Gastrocnemius medialis (tissue), 4 donors: ENCODE results near the gene AMIGO1. TPM values are rescaled to one million over a fixed set of nuclear protein-coding genes. Genes with fewer than 3 reads are reported as not detected.
A peak's percentile ranks its signal among the peaks of the same experiment; 100 is the strongest.

Experiments used
- ATAC-seq, 2 donors: fragments of 150-250 bp; one replicate each; pipeline ENCODE4 v1.9.1; 2016
- DNase-seq, 2 donors: peaks; one replicate each; pipeline ENCODE4 v3.0.0-alpha.2; 2019
- H3K27ac ChIP-seq, 4 donors: fragments of 200-600 bp; sonication (generic); 1 replicate in 1 of 4; 2 replicates in 3 of 4; pipeline ENCODE4 v1.5.1; 2016 to 2018; ENCODE audit warnings: mild to moderate bottlenecking in 2 of 4, moderate library complexity in 1 of 4
- H3K27me3 ChIP-seq, 3 donors: fragments of 200-600 bp; sonication (generic) in 2 of 3; 1 replicate in 1 of 3; 2 replicates in 2 of 3; pipeline versions ENCODE4 v1.5.1 to v1.6.0; 2016 to 2019; ENCODE audit warnings: mild to moderate bottlenecking in 1 of 3, moderate library complexity in 1 of 3
- H3K36me3 ChIP-seq, 2 donors: fragments of 200-600 bp; sonication (generic) in 1 of 2; one replicate each; pipeline ENCODE4 v1.5.1; 2017 to 2018
- H3K4me1 ChIP-seq, 2 donors: fragments of 200-600 bp; sonication (generic) in 1 of 2; one replicate each; pipeline ENCODE4 v1.5.1; 2016 to 2017; ENCODE audit warnings: mild to moderate bottlenecking in 2 of 2
- H3K4me3 ChIP-seq, 4 donors: fragments of 200-600 bp; sonication (generic) in 3 of 4; 1 replicate in 1 of 4; 2 replicates in 3 of 4; pipeline ENCODE4 v1.5.1; 2016 to 2019; ENCODE audit warnings: mild to moderate bottlenecking in 2 of 4
- H3K9me3 ChIP-seq, 3 donors: fragments of 200-600 bp; sonication (generic) in 2 of 3; 1 replicate in 1 of 3; 2 replicates in 2 of 3; pipeline ENCODE4 v1.5.1; 2016 to 2019
- POLR2A ChIP-seq, 2 donors: fragments of 450-650 bp; IDR thresholded peaks; one replicate each; pipeline ENCODE4 v1.6.1; 2017; ENCODE audit warnings: antibody characterized with exemption in 2 of 2, mild to moderate bottlenecking in 2 of 2, moderate library complexity in 2 of 2
- in situ Hi-C, 4 donors: fragments of 200-750 bp; cut with MboI; loops; one replicate each; pipeline versions ENCODE4 v1.15.0 to v1.8.0; 2017; ENCODE audit warnings: low sequenced_read_pairs in 4 of 4
- intact Hi-C: fragments of 100-400 bp; cut with DNase I; formaldehyde crosslinking; loops from one replicate; pipeline ENCODE4 v1.15.1; 2023; ENCODE audit warnings: low total_unique reads
- total RNA-seq, 4 donors: library from RNA; depleted of rRNA; stranded (reverse); fragments of >200 nt; gene quantifications; one replicate each; pipeline versions ENCODE4 v1.1.0 to v1.2.3, GENCODE V29; 2016
- TF ChIP-seq, protein P1 (sequence below), 5 experiments: fragments of 450-650 bp in 3 of 5; fragments of 200-600 bp in 2 of 5; sonication (generic) in 2 of 5; IDR thresholded peaks in 4 of 5; conservative IDR thresholded peaks in 1 of 5; 1 replicate in 4 of 5; 2 replicates in 1 of 5; pipeline ENCODE4 v1.5.1; 2016 to 2019; ENCODE audit warnings: antibody characterized with exemption in 5 of 5, mild to moderate bottlenecking in 3 of 5, moderate library complexity in 3 of 5

AMIGO1 gene
- total RNA-seq, 4 donors from 2014 or later, result 8.6 to 20.9 (median 15.1) TPM

DNA sequence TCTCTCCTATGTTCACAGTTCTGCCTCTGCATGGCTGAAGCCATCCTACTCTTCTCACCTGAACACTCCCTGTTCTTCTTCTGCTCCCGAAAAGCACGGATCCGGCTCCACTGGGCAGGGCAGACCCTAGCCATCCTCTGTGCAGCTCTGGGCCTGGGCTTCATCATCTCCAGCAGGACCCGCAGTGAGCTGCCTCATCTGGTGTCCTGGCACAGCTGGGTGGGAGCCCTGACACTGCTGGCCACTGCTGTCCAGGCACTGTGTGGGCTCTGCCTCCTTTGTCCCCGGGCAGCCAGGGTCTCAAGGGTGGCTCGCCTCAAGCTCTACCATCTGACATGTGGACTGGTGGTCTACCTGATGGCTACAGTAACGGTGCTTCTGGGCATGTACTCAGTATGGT lies 13.8 kb downstream of the AMIGO1 start:
- Histone ChIP-seq H3K9me3 (no peaks in the 10 kb centered on the region), H3K36me3 (peaks cover 0 to 24% of the 10 kb centered on the region in 2 donors), H3K27ac (no peak overlapping the region), H3K27me3 (no peaks in the 10 kb centered on the region), H3K4me3 (no peak overlapping the region), H3K4me1 (peaks cover 11 to 20% of the 10 kb centered on the region in 2 donors)
- in situ Hi-C loops (loop anchor here in 2 of 4 donors (5.0 kb wide), 1 partner anchor 37 kb away; no protein-coding TSS in a partner anchor), intact Hi-C loops (no loop called here)
- DNase-seq, result no peak
- TF ChIP-seq POLR2A (IDR thresholded peaks at IDR 0.05), result no peak
- TF ChIP-seq, protein P1, sequence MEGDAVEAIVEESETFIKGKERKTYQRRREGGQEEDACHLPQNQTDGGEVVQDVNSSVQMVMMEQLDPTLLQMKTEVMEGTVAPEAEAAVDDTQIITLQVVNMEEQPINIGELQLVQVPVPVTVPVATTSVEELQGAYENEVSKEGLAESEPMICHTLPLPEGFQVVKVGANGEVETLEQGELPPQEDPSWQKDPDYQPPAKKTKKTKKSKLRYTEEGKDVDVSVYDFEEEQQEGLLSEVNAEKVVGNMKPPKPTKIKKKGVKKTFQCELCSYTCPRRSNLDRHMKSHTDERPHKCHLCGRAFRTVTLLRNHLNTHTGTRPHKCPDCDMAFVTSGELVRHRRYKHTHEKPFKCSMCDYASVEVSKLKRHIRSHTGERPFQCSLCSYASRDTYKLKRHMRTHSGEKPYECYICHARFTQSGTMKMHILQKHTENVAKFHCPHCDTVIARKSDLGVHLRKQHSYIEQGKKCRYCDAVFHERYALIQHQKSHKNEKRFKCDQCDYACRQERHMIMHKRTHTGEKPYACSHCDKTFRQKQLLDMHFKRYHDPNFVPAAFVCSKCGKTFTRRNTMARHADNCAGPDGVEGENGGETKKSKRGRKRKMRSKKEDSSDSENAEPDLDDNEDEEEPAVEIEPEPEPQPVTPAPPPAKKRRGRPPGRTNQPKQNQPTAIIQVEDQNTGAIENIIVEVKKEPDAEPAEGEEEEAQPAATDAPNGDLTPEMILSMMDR (IDR thresholded peaks at IDR 0.05 in 4 of 5, conservative IDR thresholded peaks at IDR 0.05 in 1 of 5), result no peak
- ATAC-seq, result no peak

GRCh38 chr1:109493805-109494539 lies 15.6 kb downstream of the AMIGO1 start, which contains the start of gene CYB561D1:
Gene CYB561D1 (plus strand): TSS chr1:109494094. CDS start chr1:109494140, 46 bp downstream.
- peak; percentile 73 to 85 for ATAC-seq
- DNase-seq, result peak; percentile 64 to 80
- H3K4me1 ChIP-seq, result peaks cover 11 to 27% of the 10 kb centered on the region in 2 donors
- peak within 1 kb of the TSS; percentile 82 to 100 (median 97) for H3K4me3 ChIP-seq
- intact Hi-C loops (loop anchor here (1.0 to 5.0 kb wide), 2 partner anchors 38 to 123 kb away; partner anchors contain the start of genes AMPD2 and GNAT2), in situ Hi-C loops (loop anchor here in 2 of 4 donors (5.0 kb wide), 1 partner anchor 38 kb away; no protein-coding TSS in a partner anchor)
- peak; percentile 19 to 46 for TF ChIP-seq POLR2A (IDR thresholded peaks at IDR 0.05)
- TF ChIP-seq, protein P1 (IDR thresholded peaks at IDR 0.05 in 4 of 5, conservative IDR thresholded peaks at IDR 0.05 in 1 of 5), result peak; percentile 90 to 98 (median 95)
- H3K27me3 ChIP-seq, result no peaks in the 10 kb centered on the region
- H3K9me3 ChIP-seq, result no peaks in the 10 kb centered on the region
- peaks cover 0 to 38% of the 10 kb centered on the region in 2 donors for H3K36me3 ChIP-seq
- H3K27ac ChIP-seq, result peak within 1 kb of the TSS; percentile 62 to 86 (median 83)

DNA sequence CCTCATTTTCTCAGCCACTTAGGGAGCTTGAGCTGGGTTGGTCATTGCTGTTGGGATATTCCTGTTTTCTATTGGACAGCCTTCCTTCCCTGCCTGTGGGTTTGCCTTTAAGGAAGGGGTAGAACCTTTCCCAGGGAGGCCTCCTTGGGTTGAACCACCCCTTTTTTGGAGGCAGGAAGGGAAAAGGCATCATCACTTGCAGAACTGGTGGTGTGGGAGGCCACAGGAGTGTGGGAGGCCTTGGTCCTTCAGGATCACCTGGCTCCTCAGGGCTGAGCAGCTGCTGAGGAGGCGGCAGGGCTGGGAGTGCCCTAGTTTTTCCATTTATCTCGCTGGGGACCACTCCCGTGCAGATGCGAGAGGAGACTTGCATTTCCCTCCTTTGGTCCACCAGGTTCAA lies 16.3 kb downstream of the AMIGO1 start:
- in situ Hi-C loops, result loop anchor here in 2 of 4 donors (5.0 kb wide), 1 partner anchor 39 kb away; no protein-coding TSS in a partner anchor
- peaks cover 11 to 27% of the 10 kb centered on the region in 2 donors for H3K4me1 ChIP-seq

GRCh38 chr1:109492779-109493178 lies 16.7 kb downstream of the AMIGO1 start:
- Histone ChIP-seq H3K27ac (peak overlapping the region in 1 of 4 donors; percentile 86), H3K27me3 (no peaks in the 10 kb centered on the region), H3K36me3 (peaks cover 0 to 49% of the 10 kb centered on the region in 2 donors), H3K4me3 (no peak overlapping the region), H3K4me1 (peaks cover 11 to 27% of the 10 kb centered on the region in 2 donors), H3K9me3 (no peaks in the 10 kb centered on the region)
- ATAC-seq, result no peak
- DNase-seq, result no peak
- intact Hi-C loops (loop anchor here (1.0 to 5.0 kb wide), 2 partner anchors 40 to 125 kb away; partner anchors contain the start of genes AMPD2 and GNAT2), in situ Hi-C loops (loop anchor here in 2 of 4 donors (5.0 kb wide), 1 partner anchor 40 kb away; no protein-coding TSS in a partner anchor)
- TF ChIP-seq, protein P1 (IDR thresholded peaks at IDR 0.05 in 4 of 5, conservative IDR thresholded peaks at IDR 0.05 in 1 of 5), result no peak
- TF ChIP-seq POLR2A (IDR thresholded peaks at IDR 0.05), result no peak

More for the DNA sequence above, 16.3 kb downstream of the AMIGO1 start:
- Histone ChIP-seq H3K27ac (peak overlapping the region; percentile 62 to 86 (median 83)), H3K27me3 (no peaks in the 10 kb centered on the region), H3K9me3 (no peaks in the 10 kb centered on the region), H3K4me3 (peak overlapping the region in 2 of 4 donors; percentile 98 to 100), H3K36me3 (peaks cover 0 to 45% of the 10 kb centered on the region in 2 donors)
- TF ChIP-seq, protein P1 (IDR thresholded peaks at IDR 0.05 in 4 of 5, conservative IDR thresholded peaks at IDR 0.05 in 1 of 5), result no peak
- TF ChIP-seq POLR2A (IDR thresholded peaks at IDR 0.05), result no peak
- no peak for DNase-seq
- ATAC-seq, result no peak
- intact Hi-C loops, result loop anchor here (1.0 to 5.0 kb wide), 2 partner anchors 39 to 124 kb away; partner anchors contain the start of genes AMPD2 and GNAT2
